K562 (cell line): ENCODE results near the gene MPC1. TPM values are rescaled to one million over a fixed set of nuclear protein-coding genes. Genes with fewer than 3 reads are reported as not detected.

ENCODE experiments used
- ATAC-seq: fragments of 200-7000 bp; cut with Tn5 transposase; 3 replicates; pipeline ENCODE4 v1.9.1; 2020; ENCODE audit warnings: moderate library complexity
- BruUV-seq: library from RNA; stranded (reverse); fragments of 400-500 nt; replicated peaks from 2 replicates; lab custom pipeline; 2021; lab: Mats Ljungman, UMichigan
- CTCF ChIA-PET: fragments of 300-600 bp; formaldehyde crosslinking; extraction: SDS; loops from one replicate; lab custom pipeline; 2021; ENCODE audit warnings: low intra/inter-chr PET ratio; lab: Yijun Ruan, JAX
- POLR2A ChIA-PET: fragments of 300-600, 350-650 bp; sonication (Branson Sonifier 250); formaldehyde crosslinking; extraction: SDS; loops from one replicate; lab custom pipeline; 2021; ENCODE audit warnings: antibody characterized with exemption, inconsistent platforms; lab: Yijun Ruan, JAX
- DNase-seq, 4 experiments: peaks; one replicate each; pipeline versions ENCODE4 v3.0.0 to v3.0.0-alpha.2; 2011 to 2018; ENCODE audit warnings: low spot score in 3 of 4, mixed read lengths in 3 of 4; ENCODE audit errors: extremely low read depth in 1 of 4
- FAIRE-seq: peaks from 2 replicates; lab custom pipeline; 2011; peaks lifted over from hg19 to GRCh38; lab: Jason Lieb, UNC
- H2AFZ ChIP-seq: 2 replicates; pipeline ENCODE4 v1.6.0; 2011; ENCODE audit warnings: low read depth, low read length, control low read depth, inconsistent platforms
- H3K27ac ChIP-seq: fragments of 200-600 bp; 3 replicates; pipeline ENCODE4 v1.8.0; 2011; ENCODE audit warnings: low read depth, mild to moderate bottlenecking, control low read depth, inconsistent platforms, low read length, moderate library complexity, mixed read lengths; ENCODE audit errors: extremely low read depth
- H3K27me3 ChIP-seq, 2 experiments: fragments of 300-600 bp in 1 of 2; 2 replicates in 1 of 2; 3 replicates in 1 of 2; pipeline versions ENCODE4 v1.6.0 to v1.8.0; 2011; ENCODE audit warnings: inconsistent platforms in 2 of 2, low read length in 2 of 2, mild to moderate bottlenecking in 1 of 2, mixed read lengths in 1 of 2, moderate library complexity in 1 of 2; ENCODE audit not compliant: control insufficient read depth in 2 of 2, insufficient read depth in 2 of 2
- H3K36me3 ChIP-seq: fragments of 300-600 bp; 3 replicates; pipeline ENCODE4 v1.8.0; 2011; ENCODE audit warnings: mild to moderate bottlenecking, low read length, inconsistent platforms; ENCODE audit not compliant: control insufficient read depth, insufficient read depth
- H3K4me1 ChIP-seq, 2 experiments: fragments of 200-600 bp in 1 of 2; replicated peaks in 1 of 2; 2 replicates in 1 of 2; 3 replicates in 1 of 2; pipeline versions ENCODE4 v1.5.1 to v1.8.0; 2011; ENCODE audit warnings: inconsistent platforms in 2 of 2, low read length in 2 of 2, mild to moderate bottlenecking in 1 of 2, mixed read lengths in 1 of 2, moderate library complexity in 1 of 2; ENCODE audit not compliant: control insufficient read depth in 2 of 2, insufficient read depth in 2 of 2
- H3K4me2 ChIP-seq: 2 replicates; pipeline ENCODE4 v1.6.1; 2011; ENCODE audit warnings: low read length, control low read depth, inconsistent platforms, mixed read lengths; ENCODE audit not compliant: insufficient read depth
- H3K4me3 ChIP-seq: fragments of 200-600 bp; sonication (generic), shearing (Covaris generic); 2 replicates; pipeline ENCODE4 v1.5.1; 2016; ENCODE audit warnings: control low read depth, inconsistent platforms
- H3K79me2 ChIP-seq: fragments of 200-600 bp; 3 replicates; pipeline ENCODE4 v1.8.0; 2011; ENCODE audit warnings: low read length, inconsistent platforms; ENCODE audit not compliant: control insufficient read depth, insufficient read depth
- H3K9ac ChIP-seq, 2 experiments: 2 replicates each; pipeline versions ENCODE4 v1.6.0 to v1.6.1; 2011; ENCODE audit warnings: low read depth in 2 of 2, low read length in 2 of 2, control low read depth in 1 of 2, inconsistent platforms in 1 of 2, mild to moderate bottlenecking in 1 of 2, mixed read lengths in 1 of 2; ENCODE audit not compliant: insufficient read depth in 1 of 2
- H3K9me1 ChIP-seq: one replicate; pipeline ENCODE4 v1.6.0; 2011; ENCODE audit warnings: inconsistent platforms, mild to moderate bottlenecking, low read length, moderate library complexity; ENCODE audit not compliant: control insufficient read depth, insufficient read depth
- H3K9me3 ChIP-seq: replicated peaks from 2 replicates; pipeline ENCODE4 v1.5.1; 2011; ENCODE audit warnings: low read depth, low read length, inconsistent platforms; ENCODE audit not compliant: control insufficient read depth, insufficient read depth
- H4K20me1 ChIP-seq: replicated peaks from 2 replicates; pipeline ENCODE4 v1.6.1; 2011; ENCODE audit warnings: low read length, inconsistent platforms, mixed read lengths; ENCODE audit not compliant: control insufficient read depth, insufficient read depth
- ASH1L ChIP-seq: fragments of 450-650 bp; IDR thresholded peaks from 2 replicates; pipeline ENCODE4 v1.6.1; 2018; ENCODE audit warnings: borderline replicate concordance, mild to moderate bottlenecking, low read depth; ENCODE audit not compliant: partially characterized antibody
- ZNF212 ChIP-seq: fragments of 450-650 bp; formaldehyde crosslinking; IDR thresholded peaks from 2 replicates; pipeline ENCODE4 v1.4.0; 2020; ENCODE audit warnings: mild to moderate bottlenecking
- WGBS: fragments of 100-300 bp; shearing (Covaris generic); methylation state at CpG from one replicate; pipeline ENCODE4 v1.1.6; 2016; ENCODE audit warnings: low coverage, mixed read lengths; ENCODE audit not compliant: insufficient coverage; ENCODE audit errors: missing lambda C conversion rate; 5-methylcytosine and 5-hydroxymethylcytosine counted together
- in situ Hi-C: fragments of 300-500 bp; cut with MboI; formaldehyde crosslinking; loops from 4 replicates; pipeline ENCODE4 v1.15.0; 2018; ENCODE audit warnings: inconsistent platforms, mixed read lengths
- intact Hi-C: fragments of 100-400 bp; cut with micrococcal nuclease; formaldehyde crosslinking; loops from 2 replicates; pipeline ENCODE4 v1.14.2; 2022
- polyA plus RNA-seq, 8 experiments: library from polyadenylated mRNA; depleted of rRNA in 4 of 8; stranded (reverse) in 5 of 8; unstranded in 3 of 8; fragments of >200 nt; fragmentation: Nextera tagmentation in 2 of 8; fragmentation: Illumina TruSeq in 1 of 8; extraction: Ambion mirVana in 2 of 8; extraction: Trizol in 1 of 8; gene quantifications; 2 replicates each; pipeline versions ENCODE4 v1.2.1 to v1.2.3, GENCODE V29; 2011 to 2014; ENCODE audit warnings: inconsistent platforms in 1 of 8, missing spikeins in 1 of 8
- total RNA-seq, 7 experiments: library from RNA; depleted of rRNA in 6 of 7; stranded (reverse); fragments of >200 nt in 6 of 7; fragmentation: Illumina TruSeq in 2 of 7; extraction: Trizol in 2 of 7; gene quantifications; 2 replicates each; pipeline versions ENCODE4 v1.2.1 to v1.2.3, GENCODE V29; 2011 to 2021; ENCODE audit warnings: low replicate concordance in 1 of 7

MPC1 gene
- total and polyA plus RNA-seq, 9 of the 15 experiments (the other 6 are each of a cell fraction or from before 2014, with no cell fraction given) = 78.6 to 185 (median 138) TPM

DNA sequence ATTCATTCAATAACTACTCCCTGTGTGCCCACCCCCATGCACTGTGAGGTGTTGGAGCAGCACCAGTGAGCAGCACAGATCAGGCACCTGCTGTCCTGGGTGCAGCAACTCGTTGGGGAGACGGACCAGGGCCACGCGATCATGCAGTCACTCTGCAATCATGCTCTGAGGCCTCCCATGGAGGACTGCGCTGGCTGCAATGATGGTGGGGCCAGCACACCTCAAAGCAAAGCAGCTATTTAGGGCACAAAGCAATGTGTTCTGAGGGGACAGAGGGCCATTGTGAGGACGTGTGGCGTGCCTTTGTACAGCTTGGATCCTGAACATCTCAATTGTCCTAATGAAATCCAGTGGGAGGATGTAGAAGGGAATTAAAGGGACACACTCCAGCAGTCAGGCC, 41.0 kb upstream of the MPC1 start:
- H3K27me3 ChIP-seq = peaks cover 49 to 60% of the 10 kb centered on the region in 2 experiments
- no peak for TF ChIP-seq ZNF212 (CRISPR knock-in tag)
- H3K4me3 ChIP-seq = no peak overlapping the region
- no peak for FAIRE-seq
- intact Hi-C loops = no loop called here
- H3K9me3 ChIP-seq = no peaks in the 10 kb centered on the region
- ChIA-PET POLR2A (interaction anchor here (0.7 kb wide), 1 partner anchor 11 kb away, joined by 3 read pairs; no protein-coding TSS in a partner anchor), CTCF (no interaction called here)
- ATAC-seq = no peak
- H3K36me3 ChIP-seq = no peaks in the 10 kb centered on the region
- WGBS = 0% methylated on average over 7 of the region's 7 CpGs
- H4K20me1 ChIP-seq = 0 out of 2 replicates have a peak, but pooled peaks cover 4% of the 10 kb centered on the region
- no peaks in the 10 kb centered on the region for H3K9me1 ChIP-seq
- BruUV-seq = no TSS peak
- no peaks in the 10 kb centered on the region for H3K4me1 ChIP-seq
- no peak overlapping the region for H3K4me2 ChIP-seq
- H3K9ac ChIP-seq = no peak overlapping the region
- in situ Hi-C loops = no loop called here
- no peak for DNase-seq
- H3K79me2 ChIP-seq = no peaks in the 10 kb centered on the region
- no peak overlapping the region for H3K27ac ChIP-seq
- no peak overlapping the region for H2AFZ ChIP-seq

DNA sequence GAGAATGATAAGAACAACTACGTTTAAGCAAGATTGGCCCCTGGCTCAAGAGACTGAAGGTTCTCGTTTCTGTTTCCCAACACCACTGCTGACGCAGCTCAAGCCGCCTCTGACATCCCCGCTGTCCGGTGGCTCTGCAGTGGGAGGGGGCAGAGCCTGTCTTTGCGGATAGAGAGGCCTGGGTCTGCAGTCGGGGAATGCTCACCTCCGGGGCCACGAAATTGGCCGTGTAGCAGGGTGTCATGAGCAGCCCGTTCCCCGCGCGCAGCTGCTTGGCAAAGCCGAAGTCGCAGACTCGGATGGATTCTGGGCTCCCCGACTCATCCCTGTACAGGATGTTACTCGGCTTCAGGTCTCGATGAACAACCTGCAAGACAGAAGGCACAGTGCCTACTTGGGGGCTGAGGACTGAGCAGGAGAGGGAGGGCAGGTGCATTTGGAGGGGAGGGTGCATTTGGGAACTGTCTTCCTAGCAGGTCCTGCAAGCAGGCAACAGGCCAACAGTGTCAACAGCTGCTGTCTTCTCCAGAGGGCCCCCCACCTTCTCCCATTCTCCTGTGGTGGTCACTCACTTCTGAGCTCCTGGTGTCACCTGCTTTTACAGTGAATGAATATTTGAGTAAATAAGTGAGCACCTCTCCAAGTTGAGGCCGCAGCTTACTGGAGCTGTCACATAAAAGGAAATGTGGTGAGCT, 40.5 kb upstream of the MPC1 start:
- H3K9ac ChIP-seq = no peak overlapping the region
- H2AFZ ChIP-seq = no peak overlapping the region
- 0 out of 2 replicates have a peak, but pooled peaks cover 4% of the 10 kb centered on the region for H4K20me1 ChIP-seq
- no peak overlapping the region for H3K4me3 ChIP-seq
- H3K4me1 ChIP-seq = no peaks in the 10 kb centered on the region
- ATAC-seq (no peak), DNase-seq (no peak), FAIRE-seq (no peak)
- H3K79me2 ChIP-seq = no peaks in the 10 kb centered on the region
- H3K9me1 ChIP-seq = no peaks in the 10 kb centered on the region
- H3K36me3 ChIP-seq = no peaks in the 10 kb centered on the region
- POLR2A ChIA-PET = interaction anchor here (0.7 to 1.1 kb wide), 4 partner anchors 10 to 920 kb away, joined by 3 read pairs; no protein-coding TSS in a partner anchor
- no peak overlapping the region for H3K27ac ChIP-seq
- intact Hi-C loops (no loop called here), in situ Hi-C loops (no loop called here)
- CTCF ChIA-PET = no interaction called here
- H3K9me3 ChIP-seq = no peaks in the 10 kb centered on the region
- BruUV-seq = no TSS peak
- 4% methylated on average over 22 of the region's 22 CpGs for WGBS
- no peak overlapping the region for H3K4me2 ChIP-seq
- H3K27me3 ChIP-seq = peaks cover 51 to 66% of the 10 kb centered on the region in 2 experiments
- no peak for TF ChIP-seq ASH1L
